ENCODE results near the gene VANGL1. TPM values are rescaled to one million over a fixed set of nuclear protein-coding genes. Genes with fewer than 3 reads are reported as not detected.
A peak's percentile ranks its signal among the peaks of the same experiment; 100 is the strongest.

VANGL1 gene
- total RNA-seq, result 9.5 and 10.3 TPM in 2 replicates

- Mint-ChIP-seq H3K4me3 (ENCODE audit: low read depth) (peak within 1 kb of the TSS; percentile 83), H3K27ac (peak within 1 kb of the TSS; percentile 26), H3K36me3 (ENCODE audit: low read depth) (peaks cover 9% of the 10 kb centered on the region), H3K27me3 (ENCODE audit: low read depth) (peaks cover 24% of the 10 kb centered on the region), H3K4me1 (ENCODE audit: low read depth) (peaks cover 15% of the 10 kb centered on the region), H3K9me3 (peaks cover 29% of the 10 kb centered on the region)
- intact Hi-C loops (cut with micrococcal nuclease), result loop anchor here (2.0 to 10.0 kb wide), 2 partner anchors 579 to 863 kb away; no protein-coding TSS in a partner anchor
- DNase-seq (ENCODE audit: low spot score), result peak; percentile 66
Observed at GRCh38 chr1:115641762-115642167, at the start of gene VANGL1. TSS of gene VANGL1 (plus strand) at chr1:115641970. CDS start at chr1:115651414, 9,444 bp downstream.

GRCh38 chr1:115592264-115592663 lies 49.5 kb upstream of the VANGL1 start:
- no peak overlapping the region for H3K4me3 Mint-ChIP-seq (ENCODE audit: low read depth)
- no peak overlapping the region for H3K27ac Mint-ChIP-seq
- no peaks in the 10 kb centered on the region for H3K36me3 Mint-ChIP-seq (ENCODE audit: low read depth)
- no peak for DNase-seq (ENCODE audit: low spot score)
- intact Hi-C loops (cut with micrococcal nuclease), result no loop called here
- H3K9me3 Mint-ChIP-seq, result no peaks in the 10 kb centered on the region
- no peaks in the 10 kb centered on the region for H3K4me1 Mint-ChIP-seq (ENCODE audit: low read depth)
- no peaks in the 10 kb centered on the region for H3K27me3 Mint-ChIP-seq (ENCODE audit: low read depth)

- no peak overlapping the region for H3K27ac Mint-ChIP-seq
- H3K27me3 Mint-ChIP-seq (ENCODE audit: low read depth), result no peaks in the 10 kb centered on the region
- H3K4me3 Mint-ChIP-seq (ENCODE audit: low read depth), result no peak overlapping the region
- intact Hi-C loops (cut with micrococcal nuclease), result loop anchor here (2.0 kb wide), 1 partner anchor 455 kb away; no protein-coding TSS in a partner anchor
- no peaks in the 10 kb centered on the region for H3K36me3 Mint-ChIP-seq (ENCODE audit: low read depth)
- no peak for DNase-seq (ENCODE audit: low spot score)
- no peaks in the 10 kb centered on the region for H3K4me1 Mint-ChIP-seq (ENCODE audit: low read depth)
- H3K9me3 Mint-ChIP-seq, result no peaks in the 10 kb centered on the region
Observed at GRCh38 chr1:115593365-115594259, 48.2 kb upstream of the VANGL1 start.

- H3K4me3 Mint-ChIP-seq (ENCODE audit: low read depth), result no peak overlapping the region
- no peaks in the 10 kb centered on the region for H3K27me3 Mint-ChIP-seq (ENCODE audit: low read depth)
- intact Hi-C loops (cut with micrococcal nuclease), result loop anchor here (2.0 kb wide), 1 partner anchor 456 kb away; no protein-coding TSS in a partner anchor
- no peaks in the 10 kb centered on the region for H3K36me3 Mint-ChIP-seq (ENCODE audit: low read depth)
- H3K4me1 Mint-ChIP-seq (ENCODE audit: low read depth), result no peaks in the 10 kb centered on the region
- no peak overlapping the region for H3K27ac Mint-ChIP-seq
- DNase-seq (ENCODE audit: low spot score), result no peak
- H3K9me3 Mint-ChIP-seq, result no peaks in the 10 kb centered on the region
Observed at GRCh38 chr1:115594600-115594999, 47.2 kb upstream of the VANGL1 start.

- no peaks in the 10 kb centered on the region for H3K4me1 Mint-ChIP-seq (ENCODE audit: low read depth)
- peak; percentile 48 for DNase-seq (ENCODE audit: low spot score)
- intact Hi-C loops (cut with micrococcal nuclease), result loop anchor here (2.0 kb wide), 1 partner anchor 457 kb away; no protein-coding TSS in a partner anchor
- H3K4me3 Mint-ChIP-seq (ENCODE audit: low read depth), result no peak overlapping the region
- H3K27me3 Mint-ChIP-seq (ENCODE audit: low read depth), result no peaks in the 10 kb centered on the region
- H3K27ac Mint-ChIP-seq, result no peak overlapping the region
- H3K9me3 Mint-ChIP-seq, result no peaks in the 10 kb centered on the region
- H3K36me3 Mint-ChIP-seq (ENCODE audit: low read depth), result no peaks in the 10 kb centered on the region
Observed at GRCh38 chr1:115595279-115596079, 46.3 kb upstream of the VANGL1 start.

GRCh38 chr1:115596080-115596780 lies 45.5 kb upstream of the VANGL1 start:
- Mint-ChIP-seq H3K4me1 (ENCODE audit: low read depth) (no peaks in the 10 kb centered on the region), H3K27me3 (ENCODE audit: low read depth) (peaks cover 2% of the 10 kb centered on the region), H3K27ac (no peak overlapping the region), H3K9me3 (no peaks in the 10 kb centered on the region), H3K4me3 (ENCODE audit: low read depth) (no peak overlapping the region), H3K36me3 (ENCODE audit: low read depth) (no peaks in the 10 kb centered on the region)
- intact Hi-C loops (cut with micrococcal nuclease), result no loop called here
- DNase-seq (ENCODE audit: low spot score), result no peak

- intact Hi-C loops (cut with micrococcal nuclease), result no loop called here
- no peaks in the 10 kb centered on the region for H3K4me1 Mint-ChIP-seq (ENCODE audit: low read depth)
- DNase-seq (ENCODE audit: low spot score), result no peak
- no peaks in the 10 kb centered on the region for H3K36me3 Mint-ChIP-seq (ENCODE audit: low read depth)
- H3K27ac Mint-ChIP-seq, result no peak overlapping the region
- no peaks in the 10 kb centered on the region for H3K9me3 Mint-ChIP-seq
- no peak overlapping the region for H3K4me3 Mint-ChIP-seq (ENCODE audit: low read depth)
- H3K27me3 Mint-ChIP-seq (ENCODE audit: low read depth), result peaks cover 12% of the 10 kb centered on the region
Observed at GRCh38 chr1:115604508-115604907, 37.3 kb upstream of the VANGL1 start.

- intact Hi-C loops (cut with micrococcal nuclease), result loop anchor here (5.0 kb wide), 1 partner anchor 166 kb away; no protein-coding TSS in a partner anchor
- Mint-ChIP-seq H3K36me3 (ENCODE audit: low read depth) (no peaks in the 10 kb centered on the region), H3K9me3 (no peaks in the 10 kb centered on the region), H3K27ac (no peak overlapping the region), H3K4me1 (ENCODE audit: low read depth) (no peaks in the 10 kb centered on the region), H3K4me3 (ENCODE audit: low read depth) (no peak overlapping the region), H3K27me3 (ENCODE audit: low read depth) (peaks cover 10% of the 10 kb centered on the region)
- DNase-seq (ENCODE audit: low spot score), result no peak
Observed at GRCh38 chr1:115606305-115606704, 35.5 kb upstream of the VANGL1 start.

- no peak overlapping the region for H3K4me3 Mint-ChIP-seq (ENCODE audit: low read depth)
- peaks cover 11% of the 10 kb centered on the region for H3K27me3 Mint-ChIP-seq (ENCODE audit: low read depth)
- H3K9me3 Mint-ChIP-seq, result no peaks in the 10 kb centered on the region
- intact Hi-C loops (cut with micrococcal nuclease), result loop anchor here (5.0 kb wide), 1 partner anchor 163 kb away; no protein-coding TSS in a partner anchor
- no peak for DNase-seq (ENCODE audit: low spot score)
- H3K36me3 Mint-ChIP-seq (ENCODE audit: low read depth), result no peaks in the 10 kb centered on the region
- no peaks in the 10 kb centered on the region for H3K4me1 Mint-ChIP-seq (ENCODE audit: low read depth)
- no peak overlapping the region for H3K27ac Mint-ChIP-seq
Observed at GRCh38 chr1:115609021-115609420, 32.7 kb upstream of the VANGL1 start.

- Mint-ChIP-seq H3K4me3 (ENCODE audit: low read depth) (no peak overlapping the region), H3K27me3 (ENCODE audit: low read depth) (peaks cover 8% of the 10 kb centered on the region), H3K36me3 (ENCODE audit: low read depth) (no peaks in the 10 kb centered on the region), H3K27ac (no peak overlapping the region), H3K9me3 (no peaks in the 10 kb centered on the region), H3K4me1 (ENCODE audit: low read depth) (no peaks in the 10 kb centered on the region)
- DNase-seq (ENCODE audit: low spot score), result no peak
- intact Hi-C loops (cut with micrococcal nuclease), result no loop called here
Observed at GRCh38 chr1:115613767-115614166, 28.0 kb upstream of the VANGL1 start.

GRCh38 chr1:115620453-115620852 lies 21.3 kb upstream of the VANGL1 start:
- Mint-ChIP-seq H3K4me3 (ENCODE audit: low read depth) (no peak overlapping the region), H3K36me3 (ENCODE audit: low read depth) (no peaks in the 10 kb centered on the region)

GRCh38 chr1:115620950-115621349 lies 20.8 kb upstream of the VANGL1 start:
- peaks cover 16% of the 10 kb centered on the region for H3K9me3 Mint-ChIP-seq
- intact Hi-C loops (cut with micrococcal nuclease), result no loop called here
- no peak overlapping the region for H3K4me3 Mint-ChIP-seq (ENCODE audit: low read depth)
- H3K4me1 Mint-ChIP-seq (ENCODE audit: low read depth), result no peaks in the 10 kb centered on the region
- no peaks in the 10 kb centered on the region for H3K36me3 Mint-ChIP-seq (ENCODE audit: low read depth)
- DNase-seq (ENCODE audit: low spot score), result no peak
- H3K27me3 Mint-ChIP-seq (ENCODE audit: low read depth), result peaks cover 4% of the 10 kb centered on the region
- H3K27ac Mint-ChIP-seq, result no peak overlapping the region

More at GRCh38 chr1:115620453-115620852, 21.3 kb upstream of the VANGL1 start:
- H3K4me1 Mint-ChIP-seq (ENCODE audit: low read depth), result no peaks in the 10 kb centered on the region
- intact Hi-C loops (cut with micrococcal nuclease), result no loop called here
- DNase-seq (ENCODE audit: low spot score), result no peak
- H3K27me3 Mint-ChIP-seq (ENCODE audit: low read depth), result peaks cover 4% of the 10 kb centered on the region
- H3K9me3 Mint-ChIP-seq, result peaks cover 16% of the 10 kb centered on the region
- H3K27ac Mint-ChIP-seq, result no peak overlapping the region
